ENCODE results near the gene PCDHA5.
"Not testable (repeated sequence)": the region's sequence is repeated elsewhere in the genome, so short reads cannot be mapped to it uniquely, and the experiment has no call there.

PCDHA5 gene

DNA sequence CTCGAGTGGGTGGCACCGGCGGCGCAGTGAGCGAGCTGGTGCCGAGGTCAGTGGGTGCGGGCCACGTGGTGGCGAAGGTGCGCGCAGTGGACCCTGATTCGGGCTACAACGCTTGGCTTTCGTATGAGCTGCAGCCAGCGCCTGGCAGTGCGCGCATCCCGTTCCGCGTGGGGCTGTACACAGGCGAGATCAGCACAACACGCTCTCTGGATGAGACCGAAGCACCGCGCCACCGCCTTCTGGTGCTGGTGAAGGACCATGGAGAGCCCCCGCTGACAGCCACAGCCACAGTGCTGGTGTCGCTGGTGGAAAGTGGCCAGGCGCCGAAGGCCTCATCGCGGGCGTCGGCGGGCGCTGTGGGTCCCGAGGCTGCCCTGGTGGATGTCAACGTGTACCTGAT, 2.1 kb downstream of the PCDHA5 start:
- Histone ChIP-seq H3K27ac (no peak overlapping the region), H3K27me3 (replicated peaks) (no peaks in the 10 kb centered on the region), H3K36me3 (replicated peaks) (no peaks in the 10 kb centered on the region), H3K4me3 (ENCODE audit: low read depth, low read length) (no peak overlapping the region)
- TF ChIP-seq, protein P1, sequence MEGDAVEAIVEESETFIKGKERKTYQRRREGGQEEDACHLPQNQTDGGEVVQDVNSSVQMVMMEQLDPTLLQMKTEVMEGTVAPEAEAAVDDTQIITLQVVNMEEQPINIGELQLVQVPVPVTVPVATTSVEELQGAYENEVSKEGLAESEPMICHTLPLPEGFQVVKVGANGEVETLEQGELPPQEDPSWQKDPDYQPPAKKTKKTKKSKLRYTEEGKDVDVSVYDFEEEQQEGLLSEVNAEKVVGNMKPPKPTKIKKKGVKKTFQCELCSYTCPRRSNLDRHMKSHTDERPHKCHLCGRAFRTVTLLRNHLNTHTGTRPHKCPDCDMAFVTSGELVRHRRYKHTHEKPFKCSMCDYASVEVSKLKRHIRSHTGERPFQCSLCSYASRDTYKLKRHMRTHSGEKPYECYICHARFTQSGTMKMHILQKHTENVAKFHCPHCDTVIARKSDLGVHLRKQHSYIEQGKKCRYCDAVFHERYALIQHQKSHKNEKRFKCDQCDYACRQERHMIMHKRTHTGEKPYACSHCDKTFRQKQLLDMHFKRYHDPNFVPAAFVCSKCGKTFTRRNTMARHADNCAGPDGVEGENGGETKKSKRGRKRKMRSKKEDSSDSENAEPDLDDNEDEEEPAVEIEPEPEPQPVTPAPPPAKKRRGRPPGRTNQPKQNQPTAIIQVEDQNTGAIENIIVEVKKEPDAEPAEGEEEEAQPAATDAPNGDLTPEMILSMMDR (IDR thresholded peaks at IDR 0.05; ENCODE audit: low read depth, low read length, missing control alignments) = no peak
- in situ Hi-C loops (cut with HindIII; ENCODE audit: low pct_ligation_motif_present, low sequenced_read_pairs) = no loop called here
- DNase-seq = no peak

DNA sequence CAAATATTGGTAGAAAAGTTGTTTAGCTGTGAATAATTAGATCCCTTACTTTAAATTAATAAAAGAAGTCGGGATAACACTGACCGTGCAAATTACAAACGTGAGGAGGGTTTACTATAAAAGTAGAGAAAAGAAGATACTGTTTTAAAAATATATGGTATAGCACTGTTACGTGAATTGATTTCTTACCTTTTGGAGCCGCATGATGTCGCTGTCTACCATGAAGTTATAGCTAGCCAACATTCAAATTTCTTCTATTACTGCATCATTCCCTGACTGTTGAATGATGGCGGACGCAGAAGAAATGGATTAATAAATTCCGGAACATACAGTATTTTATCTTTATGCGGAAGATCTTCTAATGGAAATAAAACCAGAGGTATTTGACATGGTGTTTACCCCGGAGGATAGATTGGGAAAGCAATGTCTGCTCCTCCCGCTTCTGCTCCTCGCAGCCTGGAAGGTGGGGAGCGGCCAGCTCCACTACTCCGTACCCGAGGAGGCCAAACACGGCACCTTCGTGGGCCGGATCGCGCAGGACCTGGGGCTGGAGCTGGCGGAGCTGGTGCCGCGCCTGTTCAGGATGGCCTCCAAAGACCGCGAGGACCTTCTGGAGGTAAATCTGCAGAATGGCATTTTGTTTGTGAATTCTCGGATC, 6.4 kb downstream of the PCDHA5 start, which contains the start of gene PCDHA6:
Gene PCDHA6 (plus strand): TSS at position 257 of the 658 bp plus-strand sequence. CDS start 132 bp downstream, at position 389.
- H3K4me3 ChIP-seq (ENCODE audit: low read depth, low read length) = no peak within 1 kb of the TSS
- no peak for DNase-seq
- H3K27ac ChIP-seq = no peak within 1 kb of the TSS
- TF ChIP-seq, protein P1 (IDR thresholded peaks at IDR 0.05; ENCODE audit: low read depth, low read length, missing control alignments) = no peak
- H3K27me3 ChIP-seq (replicated peaks) = no peaks in the 10 kb centered on the region
- no peaks in the 10 kb centered on the region for H3K36me3 ChIP-seq (replicated peaks)
- in situ Hi-C loops (cut with HindIII; ENCODE audit: low pct_ligation_motif_present, low sequenced_read_pairs) = no loop called here

- Histone ChIP-seq H3K4me3 (ENCODE audit: low read depth, low read length) (no peak overlapping the region), H3K27ac (no peak overlapping the region), H3K27me3 (replicated peaks) (no peaks in the 10 kb centered on the region), H3K36me3 (replicated peaks) (no peaks in the 10 kb centered on the region)
- no peak for DNase-seq
- in situ Hi-C loops (cut with HindIII; ENCODE audit: low pct_ligation_motif_present, low sequenced_read_pairs) = no loop called here
- TF ChIP-seq, protein P1 (IDR thresholded peaks at IDR 0.05; ENCODE audit: low read depth, low read length, missing control alignments) = no peak
Observed at GRCh38 chr5:140828362-140828737, 6.9 kb downstream of the PCDHA5 start.

DNA sequence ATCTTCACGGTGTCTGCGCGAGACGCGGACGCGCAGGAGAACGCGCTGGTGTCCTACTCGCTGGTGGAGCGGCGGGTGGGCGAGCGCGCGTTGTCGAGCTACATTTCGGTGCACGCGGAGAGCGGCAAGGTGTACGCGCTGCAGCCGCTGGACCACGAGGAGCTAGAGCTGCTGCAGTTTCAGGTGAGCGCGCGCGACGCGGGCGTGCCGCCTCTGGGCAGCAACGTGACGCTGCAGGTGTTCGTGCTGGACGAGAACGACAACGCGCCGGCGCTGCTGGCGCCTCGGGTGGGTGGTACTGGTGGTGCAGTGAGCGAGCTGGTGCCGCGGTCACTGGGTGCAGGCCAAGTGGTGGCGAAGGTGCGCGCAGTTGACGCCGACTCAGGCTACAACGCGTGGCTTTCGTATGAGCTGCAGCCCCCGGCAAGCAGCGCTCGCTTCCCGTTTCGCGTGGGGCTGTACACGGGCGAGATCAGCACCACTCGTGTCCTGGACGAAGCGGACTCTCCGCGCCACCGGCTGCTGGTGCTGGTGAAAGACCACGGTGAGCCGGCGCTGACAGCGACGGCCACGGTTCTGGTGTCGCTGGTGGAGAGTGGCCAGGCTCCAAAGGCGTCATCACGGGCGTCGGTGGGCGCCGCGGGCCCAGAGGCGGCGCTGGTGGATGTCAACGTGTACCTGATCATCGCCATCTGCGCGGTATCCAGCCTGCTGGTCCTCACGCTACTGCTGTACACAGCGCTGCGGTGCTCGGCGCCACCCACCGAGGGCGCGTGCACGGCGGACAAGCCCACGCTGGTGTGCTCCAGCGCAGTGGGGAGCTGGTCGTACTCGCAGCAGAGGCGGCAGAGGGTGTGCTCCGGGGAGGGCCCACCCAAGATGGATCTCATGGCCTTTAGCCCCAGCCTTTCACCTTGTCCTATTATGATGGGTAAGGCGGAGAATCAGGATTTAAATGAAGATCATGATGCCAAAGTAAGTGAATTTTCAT, 8.4 kb downstream of the PCDHA5 start:
- H3K4me3 ChIP-seq (ENCODE audit: low read depth, low read length); DNase-seq; H3K27me3 ChIP-seq (replicated peaks); in situ Hi-C loops (cut with HindIII; ENCODE audit: low pct_ligation_motif_present, low sequenced_read_pairs); H3K36me3 ChIP-seq (replicated peaks); H3K27ac ChIP-seq: not testable (repeated sequence)

- Histone ChIP-seq H3K4me3 (ENCODE audit: low read depth, low read length) (no peak within 1 kb of the TSS), H3K27ac (no peak within 1 kb of the TSS), H3K36me3 (replicated peaks) (no peaks in the 10 kb centered on the region), H3K27me3 (replicated peaks) (no peaks in the 10 kb centered on the region)
- TF ChIP-seq, protein P1 (IDR thresholded peaks at IDR 0.05; ENCODE audit: low read depth, low read length, missing control alignments) = no peak
- no peak for DNase-seq
- in situ Hi-C loops (cut with HindIII; ENCODE audit: low pct_ligation_motif_present, low sequenced_read_pairs) = no loop called here
Observed at GRCh38 chr5:140833993-140834392, 12.6 kb downstream of the PCDHA5 start, which contains the start of gene PCDHA7. TSS of gene PCDHA7 (plus strand) at chr5:140834269. CDS start at chr5:140834384, 115 bp downstream.

DNA sequence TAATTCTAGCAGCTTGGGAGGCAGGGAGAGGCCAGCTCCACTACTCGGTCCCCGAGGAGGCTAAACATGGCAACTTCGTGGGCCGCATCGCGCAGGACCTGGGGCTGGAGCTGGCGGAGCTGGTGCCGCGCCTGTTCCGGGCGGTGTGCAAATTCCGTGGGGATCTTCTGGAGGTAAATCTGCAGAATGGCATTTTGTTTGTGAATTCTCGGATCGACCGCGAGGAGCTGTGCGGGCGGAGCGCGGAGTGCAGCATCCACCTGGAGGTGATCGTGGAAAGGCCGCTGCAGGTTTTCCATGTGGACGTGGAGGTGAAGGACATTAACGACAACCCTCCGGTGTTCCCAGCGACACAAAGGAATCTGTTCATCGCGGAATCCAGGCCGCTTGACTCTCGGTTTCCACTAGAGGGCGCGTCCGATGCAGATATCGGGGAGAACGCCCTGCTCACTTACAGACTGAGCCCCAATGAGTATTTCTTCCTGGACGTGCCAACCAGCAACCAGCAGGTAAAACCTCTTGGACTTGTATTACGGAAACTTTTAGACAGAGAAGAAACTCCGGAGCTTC, 13.1 kb downstream of the PCDHA5 start:
- H3K36me3 ChIP-seq (replicated peaks); H3K27ac ChIP-seq; H3K4me3 ChIP-seq (ENCODE audit: low read depth, low read length); DNase-seq; H3K27me3 ChIP-seq (replicated peaks); in situ Hi-C loops (cut with HindIII; ENCODE audit: low pct_ligation_motif_present, low sequenced_read_pairs): not testable (repeated sequence)

Measured in brain microvascular endothelial cell (primary cell).